Tibial artery (tissue), 4 donors: ENCODE data around the gene DNAJC7.

Experiments used
- DNase-seq, 2 donors: peaks; one replicate each; pipeline ENCODE4 v3.0.0-alpha.2; 2019
- H3K27ac ChIP-seq, 2 donors: fragments of 200-600 bp; sonication (generic) in 1 of 2; 1 replicate in 1 of 2; 2 replicates in 1 of 2; pipeline ENCODE4 v1.5.1; 2018 to 2019; ENCODE audit warnings: mild to moderate bottlenecking in 1 of 2
- H3K27me3 ChIP-seq, 2 donors: fragments of 200-600 bp; sonication (generic) in 1 of 2; one replicate each; pipeline versions ENCODE4 v1.5.1 to v1.6.0; 2016 to 2019
- H3K36me3 ChIP-seq, 3 donors: fragments of 200-600 bp; sonication (generic) in 2 of 3; one replicate each; pipeline ENCODE4 v1.5.1; 2016 to 2019; ENCODE audit warnings: mild to moderate bottlenecking in 2 of 3
- H3K4me1 ChIP-seq, 4 donors: fragments of 200-600 bp; sonication (generic) in 2 of 4; 1 replicate in 3 of 4; 2 replicates in 1 of 4; pipeline ENCODE4 v1.5.1; 2016 to 2019
- H3K4me3 ChIP-seq, 2 donors: fragments of 200-600 bp; sonication (generic) in 1 of 2; 1 replicate in 1 of 2; 2 replicates in 1 of 2; pipeline ENCODE4 v1.5.1; 2018 to 2019; ENCODE audit warnings: mild to moderate bottlenecking in 2 of 2
- H3K9me3 ChIP-seq, 3 donors: fragments of 200-600 bp; sonication (generic) in 1 of 3; one replicate each; pipeline ENCODE4 v1.5.1; 2016 to 2019
- CTCF ChIP-seq, 2 experiments: fragments of 200-600 bp in 1 of 2; fragments of 450-650 bp in 1 of 2; IDR thresholded peaks; one replicate each; pipeline ENCODE4 v1.5.1; 2017 to 2019; ENCODE audit warnings: antibody characterized with exemption in 2 of 2, mild to moderate bottlenecking in 1 of 2, moderate library complexity in 1 of 2
- intact Hi-C: fragments of 100-400 bp; cut with DNase I; formaldehyde crosslinking; loops from one replicate; pipeline ENCODE4 v1.15.0; 2023; ENCODE audit warnings: low total_unique reads

DNAJC7 gene

GRCh38 chr17:42009170-42009569 is 8.1 kb downstream of the DNAJC7 start:
- H3K36me3 ChIP-seq, result peaks cover 0 to 4% (median 0%) of the 10 kb centered on the region in 3 donors
- no peaks in the 10 kb centered on the region for H3K9me3 ChIP-seq
- no peaks in the 10 kb centered on the region for H3K27me3 ChIP-seq
- H3K27ac ChIP-seq, result no peak overlapping the region
- no peak overlapping the region for H3K4me3 ChIP-seq
- intact Hi-C loops, result no loop called here
- TF ChIP-seq CTCF (IDR thresholded peaks at IDR 0.05), result no peak
- peaks cover 0 to 67% (median 20%) of the 10 kb centered on the region in 4 donors for H3K4me1 ChIP-seq
- no peak for DNase-seq

- TF ChIP-seq CTCF (IDR thresholded peaks at IDR 0.05), result no peak
- peaks cover 0 to 27% (median 3%) of the 10 kb centered on the region in 4 donors for H3K4me1 ChIP-seq
- DNase-seq, result no peak
- intact Hi-C loops, result no loop called here
- peaks cover 8 to 29% (median 28%) of the 10 kb centered on the region in 3 donors for H3K36me3 ChIP-seq
- H3K27ac ChIP-seq, result no peak overlapping the region
- no peaks in the 10 kb centered on the region for H3K27me3 ChIP-seq
- no peak overlapping the region for H3K4me3 ChIP-seq
- H3K9me3 ChIP-seq, result no peaks in the 10 kb centered on the region
Measured at GRCh38 chr17:42005166-42005565, 12.1 kb downstream of the DNAJC7 start.

- Histone ChIP-seq H3K4me1 (peaks cover 0 to 11% (median 2%) of the 10 kb centered on the region in 4 donors), H3K27ac (no peak overlapping the region), H3K27me3 (no peaks in the 10 kb centered on the region), H3K9me3 (no peaks in the 10 kb centered on the region), H3K36me3 (peaks cover 29 to 51% (median 48%) of the 10 kb centered on the region in 3 donors), H3K4me3 (no peak overlapping the region)
- DNase-seq, result no peak
- intact Hi-C loops, result loop anchor here (5.0 kb wide), 1 partner anchor 1851 kb away; no protein-coding TSS in a partner anchor
- TF ChIP-seq CTCF (IDR thresholded peaks at IDR 0.05), result no peak
Measured at GRCh38 chr17:42002792-42003301, 14.4 kb downstream of the DNAJC7 start.

- no peaks in the 10 kb centered on the region for H3K27me3 ChIP-seq
- peaks cover 34 to 56% (median 54%) of the 10 kb centered on the region in 3 donors for H3K36me3 ChIP-seq
- H3K4me3 ChIP-seq, result no peak overlapping the region
- DNase-seq, result no peak
- peaks cover 0 to 8% (median 2%) of the 10 kb centered on the region in 4 donors for H3K4me1 ChIP-seq
- no peak for TF ChIP-seq CTCF (IDR thresholded peaks at IDR 0.05)
- no peak overlapping the region for H3K27ac ChIP-seq
- intact Hi-C loops, result loop anchor here (5.0 kb wide), 1 partner anchor 1850 kb away; no protein-coding TSS in a partner anchor
- H3K9me3 ChIP-seq, result no peaks in the 10 kb centered on the region
Measured at GRCh38 chr17:42002175-42002791, 15.0 kb downstream of the DNAJC7 start.

GRCh38 chr17:42001729-42002128 is 15.5 kb downstream of the DNAJC7 start:
- Histone ChIP-seq H3K4me3 (no peak overlapping the region), H3K27me3 (no peaks in the 10 kb centered on the region), H3K9me3 (no peaks in the 10 kb centered on the region), H3K27ac (no peak overlapping the region), H3K4me1 (peaks cover 0 to 5% (median 1%) of the 10 kb centered on the region in 4 donors), H3K36me3 (peaks cover 40 to 62% (median 60%) of the 10 kb centered on the region in 3 donors)
- intact Hi-C loops, result loop anchor here (5.0 kb wide), 1 partner anchor 1849 kb away; no protein-coding TSS in a partner anchor
- no peak for DNase-seq
- TF ChIP-seq CTCF (IDR thresholded peaks at IDR 0.05), result no peak
